Measurements from ENCODE around the gene TCF7L2. TPM values are rescaled to one million over a fixed set of nuclear protein-coding genes. Genes with fewer than 3 reads are reported as not detected.

TCF7L2 gene
- total and polyA plus RNA-seq, 2 experiments from 2014 or later = 27.5 to 33.7 TPM

- Histone ChIP-seq H3K27me3 (no peaks in the 10 kb centered on the region), H3K36me3 (no peaks in the 10 kb centered on the region), H3K4me3 (no peak overlapping the region), H3K4me1 (ENCODE audit: low read depth) (peaks cover 22% of the 10 kb centered on the region), H3K27ac (peak overlapping the region; percentile 45), H3K9me3 (ENCODE audit: low read depth) (no peaks in the 10 kb centered on the region)
- peak in 1 of 2 donors; percentile 54 for DNase-seq (ENCODE audit: low read depth in 1 of 2, low spot score in 1 of 2)
- TF ChIP-seq CTCF (IDR thresholded peaks at IDR 0.05; ENCODE audit: low read depth, low read length) = no peak
These were observed 3.4 kb upstream of the TCF7L2 start for GRCh38 chr10:112946649-112947048.

GRCh38 chr10:112948196-112948595 is 1.9 kb upstream of the TCF7L2 start:
- Histone ChIP-seq H3K36me3 (no peaks in the 10 kb centered on the region), H3K27ac (no peak overlapping the region), H3K4me3 (no peak overlapping the region), H3K27me3 (no peaks in the 10 kb centered on the region), H3K9me3 (ENCODE audit: low read depth) (no peaks in the 10 kb centered on the region), H3K4me1 (ENCODE audit: low read depth) (peaks cover 22% of the 10 kb centered on the region)
- DNase-seq (ENCODE audit: low read depth in 1 of 2, low spot score in 1 of 2) = no peak
- TF ChIP-seq CTCF (IDR thresholded peaks at IDR 0.05; ENCODE audit: low read depth, low read length) = no peak

GRCh38 chr10:112949143-112949823 is 764 bp upstream of the TCF7L2 start:
- Histone ChIP-seq H3K9me3 (ENCODE audit: low read depth) (no peaks in the 10 kb centered on the region), H3K4me3 (peak overlapping the region; percentile 20), H3K36me3 (no peaks in the 10 kb centered on the region), H3K27me3 (no peaks in the 10 kb centered on the region), H3K27ac (peak overlapping the region; percentile 52), H3K4me1 (ENCODE audit: low read depth) (peaks cover 26% of the 10 kb centered on the region)
- TF ChIP-seq CTCF (IDR thresholded peaks at IDR 0.05; ENCODE audit: low read depth, low read length) = no peak
- DNase-seq (ENCODE audit: low read depth in 1 of 2, low spot score in 1 of 2) = no peak

- Histone ChIP-seq H3K9me3 (ENCODE audit: low read depth) (no peaks in the 10 kb centered on the region), H3K27ac (peak overlapping the region; percentile 97), H3K4me1 (ENCODE audit: low read depth) (peaks cover 38% of the 10 kb centered on the region), H3K36me3 (no peaks in the 10 kb centered on the region), H3K4me3 (peak overlapping the region; percentile 97), H3K27me3 (no peaks in the 10 kb centered on the region)
- DNase-seq (ENCODE audit: low read depth in 1 of 2, low spot score in 1 of 2) = peak; percentile 59 to 68
- TF ChIP-seq CTCF (IDR thresholded peaks at IDR 0.05; ENCODE audit: low read depth, low read length) = no peak
These were observed 789 bp downstream of the TCF7L2 start for GRCh38 chr10:112950714-112951358.

- TF ChIP-seq CTCF (IDR thresholded peaks at IDR 0.05; ENCODE audit: low read depth, low read length) = no peak
- peak overlapping the region; percentile 97 for H3K27ac ChIP-seq
- peaks cover 38% of the 10 kb centered on the region for H3K4me1 ChIP-seq (ENCODE audit: low read depth)
- H3K9me3 ChIP-seq (ENCODE audit: low read depth) = no peaks in the 10 kb centered on the region
- H3K36me3 ChIP-seq = no peaks in the 10 kb centered on the region
- H3K27me3 ChIP-seq = no peaks in the 10 kb centered on the region
- peak; percentile 69 to 86 for DNase-seq (ENCODE audit: low read depth in 1 of 2, low spot score in 1 of 2)
- H3K4me3 ChIP-seq = peak overlapping the region; percentile 97
These were observed 1.6 kb downstream of the TCF7L2 start for GRCh38 chr10:112951359-112952281.

Measured in cardiac muscle cell (in vitro differentiated cells and primary cell).